HTR-8/SVneo (cell line): Measurements from ENCODE around the gene CTU1.
A peak's percentile ranks its signal among the peaks of the same experiment; 100 is the strongest.

Experiments
- DNase-seq: peaks from one replicate; pipeline ENCODE4 v3.0.0; 2011; ENCODE audit warnings: low spot score, mixed read lengths; ENCODE audit not compliant: insufficient read length
- FAIRE-seq: peaks from 2 replicates; lab custom pipeline; 2011; peaks lifted over from hg19 to GRCh38; lab: Jason Lieb, UNC

The CTU1 gene

DNA sequence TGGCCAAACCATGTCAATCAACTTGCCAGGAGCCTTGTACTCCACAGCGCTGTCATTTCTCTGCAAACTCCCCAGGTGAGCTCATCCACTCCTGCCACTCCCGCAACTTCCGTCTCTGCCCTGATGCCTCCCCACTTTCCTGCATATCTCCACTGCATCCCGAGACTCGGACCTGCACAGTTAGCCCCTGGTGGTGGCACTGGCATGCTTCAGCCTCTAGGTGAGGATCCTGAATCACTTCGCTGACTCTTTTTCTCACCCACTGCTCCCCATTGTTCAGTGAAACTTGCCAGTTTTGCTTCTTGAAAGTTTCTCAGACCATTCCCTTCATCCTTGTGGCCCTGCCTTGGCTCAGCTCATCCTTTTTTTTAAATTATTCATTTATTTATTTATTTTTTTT lies 3.4 kb upstream of the CTU1 start:
- FAIRE-seq = no peak
- DNase-seq = no peak

DNA sequence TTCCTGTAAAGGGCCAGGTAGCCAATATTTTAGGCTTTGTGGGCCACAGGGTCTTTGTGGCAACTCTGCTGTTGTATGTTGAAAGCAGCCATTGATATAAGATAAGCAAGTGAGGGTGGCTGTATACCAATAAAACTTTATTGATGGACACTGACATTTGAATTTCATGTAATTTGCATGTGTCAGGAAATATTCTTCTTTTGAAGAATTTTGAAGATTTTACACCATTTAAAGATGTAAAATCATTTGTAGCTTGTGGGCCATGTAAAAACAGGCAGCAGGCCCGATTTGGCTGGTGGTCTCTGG lies 2.4 kb upstream of the CTU1 start:
- DNase-seq (no peak), FAIRE-seq (no peak)

- FAIRE-seq (no peak), DNase-seq (no peak)
Measured at GRCh38 chr19:51108805-51109146, 567 bp upstream of the CTU1 start.

GRCh38 chr19:51107406-51108065 lies 673 bp downstream of the CTU1 start:
- no peak for FAIRE-seq

DNA sequence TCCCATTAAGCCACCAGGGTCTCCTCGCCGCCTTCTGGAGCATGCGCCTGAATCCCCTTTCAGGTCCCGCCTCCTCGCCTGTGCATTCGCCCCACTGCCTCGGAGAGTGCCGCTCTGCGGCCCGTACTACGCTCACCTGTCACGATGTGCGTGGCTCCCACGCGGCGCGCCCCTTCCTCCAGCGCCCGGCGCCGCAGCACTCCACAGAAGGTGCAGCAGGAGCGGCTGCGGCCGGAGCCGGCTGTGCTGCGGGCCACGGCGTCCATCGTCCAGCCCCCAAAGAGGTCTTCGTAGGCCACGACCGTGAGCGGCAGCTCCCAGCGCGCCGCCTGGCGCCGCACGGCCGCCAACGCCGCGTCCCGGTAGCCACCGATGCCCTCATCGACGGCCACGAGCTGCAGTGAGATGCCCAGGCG lies 4.3 kb downstream of the CTU1 start:
- FAIRE-seq = no peak
- DNase-seq = no peak

More at GRCh38 chr19:51107406-51108065, 673 bp downstream of the CTU1 start:
- no peak for DNase-seq

DNA sequence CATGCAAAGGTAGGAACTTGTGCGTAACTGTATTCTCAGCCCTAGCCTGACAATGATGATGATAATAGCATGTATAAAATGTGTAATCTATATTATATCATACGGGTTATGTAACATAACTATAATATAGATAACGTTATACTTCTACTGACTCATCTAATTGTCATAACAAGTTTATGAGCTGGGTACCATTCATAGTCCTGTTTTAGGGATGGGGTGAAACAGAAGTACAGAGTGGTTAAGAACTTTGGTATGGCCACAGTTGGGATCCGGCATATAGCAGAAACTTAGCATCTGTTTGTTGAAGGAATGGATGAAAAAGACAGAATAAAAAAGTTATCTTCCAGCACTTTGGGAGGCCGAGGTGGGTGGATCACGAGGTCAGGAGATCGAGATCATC lies 5.2 kb downstream of the CTU1 start:
- no peak for FAIRE-seq
- DNase-seq = no peak

GRCh38 chr19:51101171-51101865 lies 6.9 kb downstream of the CTU1 start:
- DNase-seq = no peak
- FAIRE-seq = no peak

DNA sequence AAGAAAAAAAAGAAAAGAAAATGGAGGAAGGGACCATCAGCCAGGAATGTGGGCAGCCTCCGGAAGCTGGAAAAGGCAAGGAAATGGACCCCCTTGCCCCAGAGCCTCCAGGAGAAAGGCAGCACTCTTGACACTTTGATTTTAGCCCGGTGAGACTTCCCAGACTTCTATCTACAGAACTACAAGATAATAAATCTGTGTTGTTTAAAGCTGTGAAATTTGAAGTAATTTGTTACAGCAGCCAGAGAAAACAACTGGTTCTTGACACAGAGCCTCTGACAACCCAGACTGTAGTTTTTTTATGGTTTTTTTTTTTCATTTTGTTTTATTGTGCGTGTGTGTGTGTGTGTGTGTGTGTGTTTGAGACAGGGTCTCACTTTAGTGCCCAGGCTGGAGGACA lies 7.6 kb downstream of the CTU1 start:
- no peak for FAIRE-seq

DNA sequence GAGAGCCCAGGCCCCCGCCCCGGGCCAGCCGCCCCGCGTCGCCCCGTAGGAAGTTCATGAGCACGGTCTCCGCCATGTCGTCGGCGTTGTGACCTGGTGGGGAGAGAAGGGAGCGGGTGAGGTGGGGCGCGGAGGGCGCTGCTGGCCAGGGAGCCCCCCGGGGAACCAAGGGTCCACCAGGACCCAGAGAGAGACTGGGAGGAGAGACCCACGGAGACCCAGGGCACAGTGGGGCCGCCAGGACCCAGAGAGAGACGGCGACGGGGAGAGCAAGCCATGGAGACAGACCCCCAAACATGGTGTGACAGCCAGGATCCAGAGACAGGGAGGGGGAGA lies 9.2 kb downstream of the CTU1 start:
- FAIRE-seq (no peak), DNase-seq (no peak)

More for the DNA sequence above, 7.6 kb downstream of the CTU1 start:
- no peak for DNase-seq

GRCh38 chr19:51098365-51099046 lies 9.7 kb downstream of the CTU1 start:
- DNase-seq (no peak), FAIRE-seq (no peak)

DNA sequence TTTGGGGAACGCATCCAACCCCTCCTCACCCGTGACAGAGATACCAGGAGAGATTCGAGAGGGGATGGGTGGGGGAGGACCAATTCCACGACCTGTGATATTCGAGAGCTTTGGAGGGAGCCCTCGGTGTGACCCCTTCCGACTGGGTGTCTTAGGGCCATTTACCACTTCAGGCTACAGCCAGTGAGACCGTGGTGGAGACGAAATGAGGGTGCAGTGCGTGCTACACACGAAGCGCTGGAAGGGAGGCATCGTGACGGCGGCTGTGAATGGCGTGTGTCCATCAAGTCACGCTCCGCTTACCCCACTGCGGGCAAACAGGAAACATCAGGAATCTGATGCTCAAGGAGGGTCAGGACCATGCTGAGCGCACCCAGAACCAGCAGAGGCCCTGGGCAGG lies 10.4 kb downstream of the CTU1 start:
- FAIRE-seq (no peak), DNase-seq (no peak)

GRCh38 chr19:51097166-51097738 lies 11.0 kb downstream of the CTU1 start:
- DNase-seq (peak; percentile 66), FAIRE-seq (no peak)

DNA sequence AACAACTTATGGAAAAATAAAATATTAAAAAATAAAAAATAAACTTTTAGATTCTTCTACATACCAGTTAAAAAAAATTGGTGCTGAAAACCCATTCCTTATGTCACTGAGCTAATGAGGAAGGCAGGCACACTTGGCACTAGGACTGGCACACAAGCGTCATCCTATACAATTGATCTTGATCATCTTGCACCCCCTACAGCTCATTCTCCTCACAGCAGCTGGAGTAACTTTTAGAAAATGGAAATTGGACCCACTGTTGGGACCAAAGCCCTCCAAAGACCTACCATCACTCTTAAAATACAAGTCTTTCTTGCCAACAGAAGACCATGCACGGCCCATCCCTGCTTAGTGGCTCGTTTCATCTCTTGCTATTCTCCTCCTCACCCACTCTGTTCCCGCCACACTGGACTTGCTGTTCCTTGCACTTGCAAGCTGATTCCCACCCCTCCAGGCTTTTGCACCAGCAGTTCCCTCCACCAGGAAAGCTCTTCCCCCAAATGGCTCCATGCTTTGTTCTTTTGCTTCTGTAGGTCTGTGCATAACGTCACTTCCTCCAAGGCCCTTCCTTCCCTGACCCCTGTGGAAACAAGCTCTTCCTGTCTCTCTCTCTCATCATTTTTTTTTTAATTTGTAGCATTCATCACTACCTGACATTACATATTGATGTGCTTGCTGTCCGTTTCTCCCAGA lies 11.6 kb downstream of the CTU1 start:
- DNase-seq (no peak), FAIRE-seq (no peak)

DNA sequence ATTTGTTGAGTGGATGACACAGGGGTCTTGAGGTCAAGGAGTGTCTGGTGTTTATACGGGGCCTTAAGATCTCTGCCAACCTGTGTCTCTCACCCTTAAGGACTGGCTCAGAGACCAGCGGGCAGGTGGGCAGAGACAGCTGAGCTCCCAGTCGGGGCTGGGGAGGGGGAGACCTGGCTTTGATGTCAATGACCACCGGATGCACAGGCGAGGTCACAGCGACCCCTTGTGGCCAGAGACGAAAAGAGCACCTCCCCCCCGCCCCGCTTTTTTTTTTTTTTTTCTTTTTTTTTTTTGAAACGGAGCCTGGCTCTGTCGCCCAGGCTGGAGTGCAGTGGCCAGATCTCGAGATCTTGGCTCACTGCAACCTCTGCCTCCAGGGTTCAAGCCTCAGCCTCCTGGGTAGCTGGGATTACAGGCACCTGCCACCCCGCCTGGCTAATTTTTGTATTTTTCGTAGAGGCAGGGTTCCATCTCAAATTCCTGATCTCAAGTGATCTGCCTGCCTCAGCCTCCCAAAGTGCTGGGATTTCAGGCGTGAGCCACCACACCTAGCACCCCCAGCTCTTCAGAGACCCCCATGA lies 13.4 kb downstream of the CTU1 start:
- DNase-seq (peak; percentile 34), FAIRE-seq (no peak)

DNA sequence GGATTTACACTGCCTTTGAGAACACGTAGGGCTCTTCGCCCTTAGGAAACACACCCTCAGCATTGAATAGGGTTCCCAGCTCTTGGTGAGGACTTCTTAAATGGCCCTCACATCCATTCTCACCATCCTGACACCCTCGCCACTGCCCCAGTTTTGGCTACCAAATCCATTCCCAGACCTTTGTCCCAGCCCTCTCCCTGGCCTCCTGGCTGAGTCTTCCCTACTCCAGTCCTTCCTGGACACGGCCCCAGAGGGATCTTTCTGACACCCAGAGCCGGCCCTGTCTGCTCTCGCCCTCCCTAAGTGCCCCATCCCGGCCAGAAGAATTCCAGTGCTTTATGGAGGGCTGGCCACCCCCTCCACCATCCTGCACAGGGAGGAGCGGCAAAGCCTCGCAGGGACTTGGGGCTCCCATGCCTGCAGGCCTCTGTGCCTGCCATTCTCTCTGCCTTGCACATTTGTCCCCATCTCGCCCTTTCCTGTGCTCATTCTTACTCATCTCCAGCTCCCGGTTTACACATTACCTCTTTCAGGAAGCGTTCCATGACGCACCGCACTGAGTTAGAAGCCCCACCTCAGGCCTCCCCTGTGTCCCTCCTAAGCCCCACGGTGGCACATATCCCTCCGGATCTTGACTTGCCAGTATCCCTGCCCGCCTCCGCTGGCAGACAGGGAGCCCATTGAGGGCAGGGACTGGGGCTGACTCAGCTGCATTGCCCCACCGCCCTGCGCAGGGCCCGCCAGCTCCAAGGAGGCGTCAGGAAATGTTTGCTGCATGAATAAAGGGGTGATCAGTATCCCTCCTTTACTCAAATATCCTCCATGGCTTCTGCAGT lies 14.5 kb downstream of the CTU1 start:
- no peak for FAIRE-seq
- DNase-seq = no peak

DNA sequence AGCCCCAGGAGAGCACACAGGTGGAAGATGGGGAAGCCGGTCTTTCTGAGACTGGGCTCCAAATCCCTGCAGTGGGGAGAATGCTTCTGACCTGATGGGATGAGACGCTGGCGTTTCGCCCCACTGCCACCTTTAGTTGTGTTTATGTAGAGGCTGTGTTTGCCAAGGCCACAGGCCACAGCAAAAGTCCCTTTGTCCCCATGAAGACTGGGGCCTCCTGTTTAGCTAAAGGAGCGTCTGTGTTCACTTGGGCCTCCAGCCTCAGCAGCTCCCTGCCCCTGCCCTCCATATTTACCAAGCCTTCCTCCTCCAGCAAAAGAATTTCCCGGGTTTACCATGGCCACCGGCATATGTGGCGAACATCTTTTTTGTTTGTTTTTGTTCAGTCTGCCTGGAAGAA lies 15.1 kb downstream of the CTU1 start:
- no peak for DNase-seq
- no peak for FAIRE-seq

GRCh38 chr19:51091895-51092873 lies 16.0 kb downstream of the CTU1 start:
- no peak for FAIRE-seq
- no peak for DNase-seq

- no peak for DNase-seq
- FAIRE-seq = no peak
Measured at GRCh38 chr19:51091126-51091525, 17.1 kb downstream of the CTU1 start.

- no peak for DNase-seq
- no peak for FAIRE-seq
Measured at GRCh38 chr19:51090471-51090870, 17.7 kb downstream of the CTU1 start.
